Melanocyte of skin (primary cell): ENCODE results near the gene TEX48. TPM values are rescaled to one million over a fixed set of nuclear protein-coding genes. Genes with fewer than 3 reads are reported as not detected.

Experiments used
- total RNA-seq, 2 donors: library from RNA; depleted of rRNA; stranded (reverse); fragments of >200 nt; gene quantifications; 2 replicates each; pipeline ENCODE4 v1.2.3, GENCODE V29; 2012

The TEX48 gene
- total RNA-seq: not detected

DNA sequence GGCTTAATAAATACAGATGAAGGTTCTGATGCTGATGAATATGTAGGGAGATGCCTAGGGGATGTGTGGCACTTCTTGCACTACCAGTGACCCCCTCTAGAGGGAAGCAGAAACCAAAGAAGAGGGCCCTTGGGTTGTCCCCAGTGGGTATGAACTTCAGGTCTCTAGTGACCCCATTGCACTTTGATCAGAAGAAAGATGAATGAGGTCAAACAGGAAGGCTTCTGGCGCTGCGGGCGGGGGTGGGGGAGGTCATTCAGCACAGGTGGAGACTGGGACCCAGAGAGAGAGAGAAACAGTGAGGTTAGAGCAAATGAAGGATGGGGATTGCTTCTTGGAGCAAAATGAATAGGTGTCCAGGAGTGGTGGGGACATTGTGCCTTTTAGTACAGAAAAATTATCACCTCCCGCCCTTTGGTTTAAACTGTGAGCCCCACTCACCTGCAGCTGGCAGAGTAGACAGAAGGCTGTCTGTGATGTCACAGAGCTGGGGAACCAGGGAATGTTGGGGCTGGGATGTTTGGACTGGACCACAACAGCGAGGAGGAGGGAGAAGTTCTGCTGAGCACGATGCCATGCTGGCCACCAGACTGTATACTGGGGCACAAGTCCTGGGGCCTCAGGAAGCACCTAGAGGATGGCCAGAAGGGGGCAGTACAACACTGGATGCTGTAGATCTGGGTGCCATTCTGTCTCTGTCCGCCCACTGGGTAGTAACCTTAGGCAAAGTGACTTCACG lies at the start of gene TEX48:
TEX48 (minus strand) TSS at position 599 of the 739 bp plus-strand sequence. CDS start 10,469 bp downstream, outside the sequence.

GRCh38 chr9:114657705-114658104 lies 24.3 kb downstream of the TEX48 start, which contains the start of gene TEX53:
TEX53 (minus strand) TSS chr9:114657805; CDS start chr9:114657774, 31 bp downstream.

Other genes starting within 250 kb of the TEX48 start
- 10 to 100 TPM; 14.0 to 15.8 TPM for gene WHRN, start 176.7 kb downstream of the TEX48 start, total RNA-seq
- gene ATP6V1G1, start 94.4 kb downstream of the TEX48 start, total RNA-seq: 100 to 1,000 TPM; 241 TPM
- 10 to 100 TPM; 27.2 to 27.6 TPM for gene TMEM268, start 70.9 kb downstream of the TEX48 start, total RNA-seq
- gene TEX53, start 24.4 kb downstream of the TEX48 start, total RNA-seq: not detected
- gene TNFSF15, start 123.8 kb upstream of the TEX48 start, total RNA-seq: under 1 TPM in 1 of 2 donors, not detected in 1; under 0.01 TPM
- gene TNFSF8, start 248.4 kb upstream of the TEX48 start, total RNA-seq: not detected